T-helper 2 cell treated with Interferon-gamma antibody and Interleukin-4, amounts not matched to agents 100 ng/mL and 5 ng/mL, for 36 hours (primary cell): ENCODE data around the gene MRM1. TPM values are rescaled to one million over a fixed set of nuclear protein-coding genes. Genes with fewer than 3 reads are reported as not detected.

ENCODE experiments used
- total RNA-seq: library from RNA; stranded (reverse); gene quantifications from 2 replicates; pipeline ENCODE4 v1.2.3, GENCODE V29; 2022

MRM1 gene
- total RNA-seq, 1 donor from 2014 or later = 13.6 TPM

Other genes starting within 250 kb of the MRM1 start
- not detected in 2 replicates for gene TBC1D3H, start 213.1 kb upstream of the MRM1 start, total RNA-seq
- 35.2 and 36.6 TPM in 2 replicates for gene ZNHIT3, start 114.9 kb upstream of the MRM1 start, total RNA-seq
- gene MYO19, start 66.7 kb upstream of the MRM1 start, total RNA-seq = 129 and 146 TPM in 2 replicates
- 16.0 and 16.4 TPM in 2 replicates for gene PIGW, start 66.6 kb upstream of the MRM1 start, total RNA-seq
- gene GGNBP2, start 56.7 kb upstream of the MRM1 start, total RNA-seq = 108 and 115 TPM in 2 replicates
- 3.4 and 5.5 TPM in 2 replicates for gene DHRS11, start 9.7 kb upstream of the MRM1 start, total RNA-seq